Measurements from ENCODE around the gene ARRDC4. TPM values are rescaled to one million over a fixed set of nuclear protein-coding genes. Genes with fewer than 3 reads are reported as not detected.

ARRDC4 gene
- total and polyA plus RNA-seq, 2 experiments from 2014 or later: 16.9 to 35.3 TPM

- H3K36me3 ChIP-seq (replicated peaks; ENCODE audit: insufficient read depth, low read depth): no peaks in the 10 kb centered on the region
- WGBS (ENCODE audit: low lambda C conversion rate, missing lambda C conversion rate): 70% methylated on average over 5 of the region's 5 CpGs
- H3K4me1 ChIP-seq (ENCODE audit: insufficient read depth): peaks cover 4% of the 10 kb centered on the region
- H3K9me3 ChIP-seq (ENCODE audit: low read depth): no peaks in the 10 kb centered on the region
- peak; percentile 28 for DNase-seq (ENCODE audit: low spot score)
- H4K20me1 ChIP-seq (ENCODE audit: insufficient read depth, poor library complexity, severe bottlenecking): no peaks in the 10 kb centered on the region
- no peak overlapping the region for H2AFZ ChIP-seq
- no peak overlapping the region for H3K4me2 ChIP-seq
- no peak overlapping the region for H3K4me3 ChIP-seq
- no peaks in the 10 kb centered on the region for H3K27me3 ChIP-seq
- H3K9me2 ChIP-seq (replicated peaks; ENCODE audit: insufficient read depth): no peaks in the 10 kb centered on the region
- H3K27ac ChIP-seq: peak overlapping the region; percentile 62
- H3K79me2 ChIP-seq: no peaks in the 10 kb centered on the region
- peak; percentile 23 for TF ChIP-seq CTCF (IDR thresholded peaks at IDR 0.05; ENCODE audit: poor library complexity)
- TF ChIP-seq EZH2phosphoT487 (IDR thresholded peaks at IDR 0.05; ENCODE audit: low read depth, severe bottlenecking, unreplicated experiment): no peak
- TF ChIP-seq EZH2 (IDR thresholded peaks at IDR 0.05; ENCODE audit: borderline replicate concordance): no peak
These were observed 35.5 kb downstream of the ARRDC4 start for GRCh38 chr15:97995881-97996603.

GRCh38 chr15:97998307-97999071 lies 38.0 kb downstream of the ARRDC4 start:
- no peak overlapping the region for H2AFZ ChIP-seq

More at GRCh38 chr15:97998307-97999071, 38.0 kb downstream of the ARRDC4 start:
- no peak for DNase-seq (ENCODE audit: low spot score)
- Histone ChIP-seq H4K20me1 (ENCODE audit: insufficient read depth, poor library complexity, severe bottlenecking) (no peaks in the 10 kb centered on the region), H3K79me2 (no peaks in the 10 kb centered on the region), H3K4me3 (no peak overlapping the region), H3K9me2 (replicated peaks; ENCODE audit: insufficient read depth) (no peaks in the 10 kb centered on the region), H3K36me3 (replicated peaks; ENCODE audit: insufficient read depth, low read depth) (no peaks in the 10 kb centered on the region), H3K9me3 (ENCODE audit: low read depth) (no peaks in the 10 kb centered on the region), H3K4me2 (no peak overlapping the region), H3K27me3 (no peaks in the 10 kb centered on the region), H3K4me1 (ENCODE audit: insufficient read depth) (peaks cover 4% of the 10 kb centered on the region), H3K27ac (no peak overlapping the region)
- TF ChIP-seq EZH2 (IDR thresholded peaks at IDR 0.05; ENCODE audit: borderline replicate concordance): no peak
- TF ChIP-seq EZH2phosphoT487 (IDR thresholded peaks at IDR 0.05; ENCODE audit: low read depth, severe bottlenecking, unreplicated experiment): no peak
- no peak for TF ChIP-seq CTCF (IDR thresholded peaks at IDR 0.05; ENCODE audit: poor library complexity)
- 88% methylated on average over 5 of the region's 5 CpGs for WGBS (ENCODE audit: low lambda C conversion rate, missing lambda C conversion rate)

Data from hepatocyte (in vitro differentiated cells).